Left kidney (tissue), 8 donors: ENCODE results near the gene PCYOX1L. TPM values are rescaled to one million over a fixed set of nuclear protein-coding genes. Genes with fewer than 3 reads are reported as not detected.

ENCODE experiments used
- DNase-seq: peaks from one replicate; pipeline ENCODE4 v3.0.0-alpha.2; 2013
- long read RNA-seq, 8 donors: transcript quantifications; one replicate each; lab custom pipeline, GENCODE V29; 2026
- polyA plus RNA-seq: library from polyadenylated mRNA; unstranded; fragments of 120-200 nt; gene quantifications from one replicate; pipeline ENCODE4 v1.2.1, GENCODE V29; 2013; ENCODE audit not compliant: insufficient read length

The PCYOX1L gene, protein sequence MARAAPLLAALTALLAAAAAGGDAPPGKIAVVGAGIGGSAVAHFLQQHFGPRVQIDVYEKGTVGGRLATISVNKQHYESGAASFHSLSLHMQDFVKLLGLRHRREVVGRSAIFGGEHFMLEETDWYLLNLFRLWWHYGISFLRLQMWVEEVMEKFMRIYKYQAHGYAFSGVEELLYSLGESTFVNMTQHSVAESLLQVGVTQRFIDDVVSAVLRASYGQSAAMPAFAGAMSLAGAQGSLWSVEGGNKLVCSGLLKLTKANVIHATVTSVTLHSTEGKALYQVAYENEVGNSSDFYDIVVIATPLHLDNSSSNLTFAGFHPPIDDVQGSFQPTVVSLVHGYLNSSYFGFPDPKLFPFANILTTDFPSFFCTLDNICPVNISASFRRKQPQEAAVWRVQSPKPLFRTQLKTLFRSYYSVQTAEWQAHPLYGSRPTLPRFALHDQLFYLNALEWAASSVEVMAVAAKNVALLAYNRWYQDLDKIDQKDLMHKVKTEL
- 19.2 TPM for polyA plus RNA-seq
- long read RNA-seq, donor 1, full-length matches to known transcripts = 9 of 9 reads
- long read RNA-seq, donor 1, partial matches to known transcripts = 0 of 9 reads
- long read RNA-seq, donor 1, other reads (novel, unspliced or antisense) = 0 of 9 reads
- long read RNA-seq, donor 2, full-length matches to known transcripts = 5 of 5 reads
- long read RNA-seq, donor 2, partial matches to known transcripts = 0 of 5 reads
- long read RNA-seq, donor 2, other reads (novel, unspliced or antisense) = 0 of 5 reads
- long read RNA-seq, donor 3, full-length matches to known transcripts = 7 of 12 reads
- long read RNA-seq, donor 3, partial matches to known transcripts = 5 of 12 reads
- long read RNA-seq, donor 3, other reads (novel, unspliced or antisense) = 0 of 12 reads
- long read RNA-seq, donor 4 = 0 reads
- long read RNA-seq, donor 5, full-length matches to known transcripts = 11 of 11 reads
- long read RNA-seq, donor 5, partial matches to known transcripts = 0 of 11 reads
- long read RNA-seq, donor 5, other reads (novel, unspliced or antisense) = 0 of 11 reads
- long read RNA-seq, donor 6, full-length matches to known transcripts = 9 of 17 reads
- long read RNA-seq, donor 6, partial matches to known transcripts = 8 of 17 reads
- long read RNA-seq, donor 6, other reads (novel, unspliced or antisense) = 0 of 17 reads
- long read RNA-seq, donor 7, full-length matches to known transcripts = 11 of 16 reads
- long read RNA-seq, donor 7, partial matches to known transcripts = 5 of 16 reads
- long read RNA-seq, donor 7, other reads (novel, unspliced or antisense) = 0 of 16 reads
- long read RNA-seq, donor 8, full-length matches to known transcripts = 2 of 2 reads
- long read RNA-seq, donor 8, partial matches to known transcripts = 0 of 2 reads
- long read RNA-seq, donor 8, other reads (novel, unspliced or antisense) = 0 of 2 reads

DNA sequence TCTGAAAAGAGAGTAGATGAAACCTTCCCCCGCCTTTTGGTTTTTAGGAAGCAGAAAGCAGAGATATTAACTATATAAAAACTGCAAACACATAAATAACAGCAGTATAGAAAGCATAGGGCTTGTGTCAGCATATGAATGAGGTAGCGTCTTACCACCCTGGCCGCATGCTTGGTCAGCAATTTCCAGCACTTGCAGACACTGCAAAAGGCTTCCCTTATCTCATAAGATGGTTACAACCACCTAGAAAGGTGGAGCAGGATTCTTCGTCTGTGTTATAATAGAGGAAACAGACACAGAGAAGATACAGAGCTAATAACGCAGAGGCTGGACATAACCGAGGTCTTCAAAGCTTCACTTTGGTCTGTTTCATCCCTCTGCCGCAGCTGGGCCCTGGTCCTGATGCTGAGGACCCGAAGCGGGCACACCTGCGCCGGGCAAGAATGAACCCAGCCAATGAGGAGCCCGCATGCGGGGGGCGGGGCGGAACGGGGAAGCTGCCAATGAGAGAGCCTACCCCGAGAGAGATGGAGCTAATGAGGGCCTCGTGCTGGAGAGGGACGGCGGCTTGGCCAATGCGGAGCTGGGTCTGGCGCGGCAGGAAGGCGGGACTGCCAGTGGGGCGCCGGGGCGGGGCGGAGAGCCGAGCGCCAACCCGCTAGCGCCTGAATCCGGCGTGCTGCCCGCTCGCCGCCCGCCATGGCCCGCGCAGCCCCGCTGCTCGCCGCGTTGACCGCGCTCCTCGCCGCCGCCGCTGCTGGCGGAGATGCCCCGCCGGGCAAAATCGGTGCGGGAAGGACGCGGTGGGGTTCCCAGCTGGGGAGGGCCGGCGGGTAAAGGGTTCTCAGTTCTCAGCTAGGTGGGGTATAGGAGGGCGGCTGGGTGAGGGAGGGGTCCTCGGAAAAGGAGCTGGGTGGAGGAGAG, at the start of gene PCYOX1L:
PCYOX1L (plus strand) TSS at position 677 of the 924 bp plus-strand sequence; CDS start at position 700, 23 bp downstream.
- DNase-seq = peak; percentile 86

DNA sequence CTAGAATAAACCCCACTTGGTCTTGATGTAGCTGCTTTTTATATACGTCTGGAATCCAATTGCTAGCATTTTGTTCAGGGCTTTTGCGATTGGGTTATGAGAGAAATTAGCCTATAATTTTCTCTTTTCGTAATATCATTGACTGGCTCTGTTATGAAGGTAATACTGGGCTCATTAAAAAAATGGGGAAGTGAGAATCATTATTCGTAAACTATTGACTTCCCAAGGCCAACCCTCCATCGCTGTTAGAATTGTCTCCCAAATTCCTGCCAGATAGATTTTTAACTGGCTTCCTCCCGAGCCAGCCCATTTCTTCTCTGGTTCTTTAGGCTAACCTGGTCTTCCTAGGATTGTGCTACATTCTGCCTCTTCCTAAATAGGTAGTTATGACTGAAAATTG, 48.5 kb upstream of the PCYOX1L start:
- DNase-seq = no peak

DNA sequence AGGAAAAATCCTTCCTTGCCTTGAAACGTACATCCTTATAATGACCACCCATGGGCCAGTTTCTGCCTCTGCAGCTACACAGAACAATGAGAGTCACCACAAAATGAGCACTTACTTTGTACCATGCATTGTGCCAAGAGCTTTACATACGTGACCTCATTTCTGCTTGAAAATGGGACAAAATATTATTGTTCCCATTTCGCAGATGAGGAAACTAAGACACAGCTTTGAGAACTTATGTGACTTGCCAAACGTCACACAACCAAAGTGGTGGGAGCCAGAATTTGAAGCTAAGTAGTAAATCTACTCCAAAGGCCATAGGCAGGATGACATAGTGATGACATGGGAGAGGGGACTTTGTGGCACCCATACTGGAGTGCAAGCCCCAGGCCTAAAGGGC, 47.4 kb upstream of the PCYOX1L start:
- no peak for DNase-seq

DNA sequence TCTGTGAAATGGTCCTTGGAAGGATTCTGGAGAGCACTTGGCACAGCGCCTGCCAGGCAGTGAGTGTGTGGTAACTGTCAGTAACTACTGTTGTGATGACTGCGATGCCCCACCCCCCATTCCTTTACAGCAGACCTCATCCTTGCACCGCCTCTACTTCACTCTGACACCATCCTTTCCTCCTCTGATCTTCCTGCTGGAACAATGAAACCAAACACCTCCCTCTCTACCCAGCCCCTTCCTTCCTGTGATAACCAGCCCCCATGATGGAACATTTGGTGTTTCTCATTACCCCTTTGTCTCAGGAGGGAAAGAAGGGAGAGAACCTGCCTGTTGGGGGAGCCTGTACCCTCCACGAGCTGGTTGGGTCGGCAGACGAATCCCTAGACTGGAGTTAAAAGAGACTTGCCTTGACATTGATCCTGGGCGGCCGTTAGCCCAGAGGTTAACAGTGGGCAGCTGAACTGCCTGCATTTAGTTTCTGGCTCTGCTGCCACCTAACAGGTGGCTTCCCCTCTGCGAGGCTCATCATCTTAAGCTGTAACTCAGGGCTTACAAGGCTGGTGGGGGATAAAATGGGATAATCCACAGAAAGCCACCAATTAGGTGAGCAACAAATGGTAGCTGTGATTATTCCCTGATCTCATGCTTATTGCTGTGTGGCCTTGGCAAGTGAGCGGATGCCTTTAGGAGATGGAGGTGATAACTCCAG, 46.7 kb upstream of the PCYOX1L start:
- DNase-seq = peak; percentile 65

DNA sequence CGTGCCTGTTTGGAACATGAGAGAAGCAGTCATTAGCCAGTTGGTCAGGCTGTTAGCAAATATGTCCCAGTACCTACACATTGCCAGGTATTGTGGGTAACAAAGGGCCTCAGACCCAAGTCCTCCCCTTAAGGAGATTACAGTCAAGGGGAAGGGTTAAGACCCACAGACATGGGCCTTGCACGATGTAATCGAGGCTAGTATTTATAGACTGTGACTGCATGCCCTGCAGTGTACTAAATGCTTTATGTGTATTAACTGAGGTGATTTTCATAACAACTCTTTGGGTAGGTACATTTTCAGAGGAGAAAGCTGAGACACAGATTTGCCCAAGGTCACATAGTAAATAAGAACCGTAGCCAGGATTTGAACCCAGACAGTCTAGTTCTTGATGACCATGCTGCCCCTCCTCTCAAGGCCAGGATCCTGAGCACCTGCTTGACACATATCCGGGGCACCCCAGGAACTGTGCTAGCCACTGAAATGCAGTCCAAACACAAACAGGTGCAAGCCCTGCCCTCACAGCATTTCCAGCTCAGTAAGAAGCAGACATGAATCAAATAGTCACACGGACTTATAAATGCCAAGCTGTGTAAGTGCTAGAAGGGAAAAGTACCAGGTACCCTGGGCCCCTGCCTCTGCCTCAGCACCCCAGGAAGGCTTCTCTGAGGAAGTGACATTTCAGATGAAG, 44.5 kb upstream of the PCYOX1L start:
- no peak for DNase-seq

DNA sequence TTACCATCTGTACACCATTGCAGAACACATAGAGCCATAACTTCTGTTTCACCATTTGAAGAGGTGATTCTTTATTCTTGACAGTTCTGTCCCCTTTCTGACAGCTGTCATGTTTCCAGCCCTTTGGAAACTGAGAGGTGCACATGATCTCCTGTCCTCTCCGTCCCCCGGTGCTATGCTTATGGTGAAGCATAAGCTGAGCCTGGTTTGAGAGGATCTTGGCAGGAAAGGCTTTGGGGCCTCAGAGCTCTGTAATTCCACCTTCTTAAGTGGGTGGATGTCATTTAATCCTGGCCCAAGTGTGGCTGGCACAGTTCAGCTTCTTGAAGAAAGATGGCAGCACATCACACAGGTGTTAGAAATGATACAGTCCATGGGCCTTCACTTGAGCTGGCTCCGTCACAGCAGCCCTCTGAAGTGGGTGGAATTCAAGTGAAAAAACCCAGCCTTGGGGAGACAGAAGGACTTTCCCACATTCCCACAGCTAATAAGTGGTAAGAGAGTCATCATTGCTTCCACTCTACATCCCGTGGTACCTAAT, 43.2 kb upstream of the PCYOX1L start:
- DNase-seq = no peak

DNA sequence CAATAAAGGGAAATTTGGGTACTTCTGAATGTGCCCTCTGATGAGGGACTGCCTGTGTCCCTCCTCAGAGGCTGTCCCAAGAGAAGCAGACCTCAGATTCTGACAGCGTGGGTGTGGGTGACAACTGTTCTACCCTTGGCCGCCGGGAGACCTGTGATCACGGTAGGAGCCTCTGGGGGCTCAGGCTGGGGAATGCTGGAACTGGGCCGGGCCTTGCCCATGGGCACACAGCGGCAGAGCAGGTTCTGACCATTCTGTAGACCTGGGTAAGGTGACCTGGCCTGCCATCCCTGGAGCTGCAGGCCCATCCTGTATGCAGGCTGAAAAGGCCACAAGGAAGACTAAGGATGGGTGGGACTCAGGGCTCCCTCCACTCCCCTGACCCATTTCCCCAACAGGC, 42.1 kb upstream of the PCYOX1L start:
- DNase-seq = no peak

DNA sequence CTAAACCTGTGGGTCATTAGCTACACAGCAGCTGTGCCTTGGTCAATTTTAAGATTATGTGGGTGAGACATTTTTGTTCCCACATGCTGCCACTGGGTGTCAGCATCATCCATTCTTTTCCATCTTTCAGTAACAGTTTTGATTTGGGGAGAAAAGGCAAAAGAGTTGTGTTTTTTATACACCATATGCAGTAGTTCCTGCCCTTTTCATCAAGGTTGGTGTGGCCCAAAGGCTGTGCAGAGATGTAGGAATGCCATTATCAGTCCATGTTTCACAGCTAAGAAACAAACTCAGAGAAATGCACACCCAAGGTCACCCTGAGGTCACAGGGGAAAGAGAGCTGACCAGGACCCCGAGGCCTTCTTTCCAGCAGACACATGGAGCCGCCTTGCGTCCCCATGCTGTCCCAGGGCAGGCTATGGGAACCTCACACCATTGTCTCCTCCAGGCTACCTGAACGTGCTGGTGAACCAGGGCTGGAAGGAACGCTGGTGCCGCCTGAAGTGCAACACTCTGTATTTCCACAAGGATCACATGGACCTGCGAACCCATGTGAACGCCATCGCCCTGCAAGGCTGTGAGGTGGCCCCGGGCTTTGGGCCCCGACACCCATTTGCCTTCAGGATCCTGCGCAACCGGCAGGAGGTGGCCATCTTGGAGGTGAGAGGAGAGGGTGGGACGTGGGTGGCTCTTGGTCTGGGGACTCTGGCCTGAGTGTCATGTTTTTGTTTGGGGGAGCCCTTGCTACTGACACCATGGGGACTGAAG, 40.4 kb upstream of the PCYOX1L start:
- DNase-seq = peak; percentile 60

DNA sequence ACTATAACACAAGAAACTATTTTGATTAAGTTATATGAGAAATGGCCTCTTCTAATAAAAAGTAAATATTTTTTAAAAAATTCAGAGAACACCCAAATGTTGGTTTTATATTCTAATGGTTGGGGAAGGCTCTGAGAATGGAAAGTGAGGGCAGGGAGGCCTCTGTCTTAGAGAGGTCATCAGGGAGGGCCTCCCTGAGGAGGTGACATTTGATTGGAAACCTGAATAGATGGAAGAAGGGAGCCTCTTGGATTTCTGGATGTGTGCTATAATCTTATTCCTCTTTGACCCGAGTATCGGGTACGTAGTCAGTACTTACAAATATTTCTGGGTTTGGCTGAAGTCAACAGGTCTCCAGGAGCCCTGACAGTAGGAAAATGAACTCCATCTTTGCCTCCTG, 38.7 kb upstream of the PCYOX1L start:
- no peak for DNase-seq

DNA sequence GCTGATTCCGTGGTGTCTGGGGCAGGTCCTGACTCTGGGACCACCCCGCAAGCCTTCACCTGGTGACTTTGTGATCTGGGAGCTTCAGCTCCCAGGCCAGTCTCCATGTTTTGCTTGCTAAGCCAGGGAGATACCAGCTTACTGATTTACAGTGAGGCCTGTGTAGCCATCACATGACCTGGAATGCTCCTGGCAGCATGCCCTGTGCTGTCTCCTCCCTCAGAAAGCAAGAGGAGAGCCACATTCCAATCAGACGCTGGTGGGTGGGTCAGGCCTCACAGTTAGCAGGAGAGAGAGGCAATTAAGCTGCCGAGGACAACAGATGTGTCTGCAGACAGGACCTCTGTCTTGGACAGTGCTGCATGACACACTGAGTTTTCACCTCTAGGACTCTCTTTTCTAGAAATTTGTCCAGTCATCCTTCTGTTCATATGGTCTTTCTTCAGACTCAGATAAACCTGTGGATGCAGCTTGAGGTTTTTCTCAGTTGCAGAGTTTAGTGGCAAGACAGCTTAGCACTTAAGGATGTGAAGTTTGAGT, 37.0 kb upstream of the PCYOX1L start:
- DNase-seq = peak; percentile 91

DNA sequence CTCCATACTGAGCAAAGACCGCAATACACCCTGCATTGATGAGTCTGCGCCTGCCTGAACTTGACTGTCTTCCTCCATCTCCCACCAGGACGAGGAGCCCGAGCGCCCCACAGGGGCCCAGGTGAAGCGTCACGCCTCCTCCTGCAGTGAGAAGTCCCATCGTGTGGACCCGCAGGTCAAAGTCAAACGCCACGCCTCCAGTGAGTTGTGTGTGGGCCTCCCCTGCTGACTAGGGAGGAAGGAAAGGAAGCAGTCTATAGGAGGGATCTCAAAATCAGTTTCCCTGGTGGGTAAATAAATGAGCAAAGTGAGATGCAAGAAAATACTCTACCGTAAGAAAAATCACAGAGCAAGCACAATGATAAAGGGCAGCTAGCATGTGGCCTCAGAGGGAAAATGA, 35.3 kb upstream of the PCYOX1L start:
- no peak for DNase-seq

DNA sequence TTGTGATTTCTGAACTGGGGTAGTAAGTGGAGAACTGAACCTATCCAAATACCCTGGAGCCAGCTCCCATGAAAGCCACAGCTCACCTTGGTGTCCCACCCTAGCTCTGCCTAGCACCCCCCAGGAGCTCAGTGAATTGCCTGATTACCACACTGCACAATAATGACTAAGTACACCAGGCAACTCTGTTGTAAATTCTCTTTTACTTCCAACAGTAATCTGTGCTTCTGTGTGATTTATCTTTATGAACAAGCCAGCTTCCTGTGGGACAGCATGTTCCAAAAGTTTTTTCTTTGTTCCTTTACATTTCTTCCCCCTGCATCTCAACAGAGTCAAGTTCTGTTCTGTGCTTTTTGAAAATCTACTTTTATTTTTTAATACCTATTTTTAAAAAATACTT, 34.6 kb upstream of the PCYOX1L start:
- DNase-seq = no peak

DNA sequence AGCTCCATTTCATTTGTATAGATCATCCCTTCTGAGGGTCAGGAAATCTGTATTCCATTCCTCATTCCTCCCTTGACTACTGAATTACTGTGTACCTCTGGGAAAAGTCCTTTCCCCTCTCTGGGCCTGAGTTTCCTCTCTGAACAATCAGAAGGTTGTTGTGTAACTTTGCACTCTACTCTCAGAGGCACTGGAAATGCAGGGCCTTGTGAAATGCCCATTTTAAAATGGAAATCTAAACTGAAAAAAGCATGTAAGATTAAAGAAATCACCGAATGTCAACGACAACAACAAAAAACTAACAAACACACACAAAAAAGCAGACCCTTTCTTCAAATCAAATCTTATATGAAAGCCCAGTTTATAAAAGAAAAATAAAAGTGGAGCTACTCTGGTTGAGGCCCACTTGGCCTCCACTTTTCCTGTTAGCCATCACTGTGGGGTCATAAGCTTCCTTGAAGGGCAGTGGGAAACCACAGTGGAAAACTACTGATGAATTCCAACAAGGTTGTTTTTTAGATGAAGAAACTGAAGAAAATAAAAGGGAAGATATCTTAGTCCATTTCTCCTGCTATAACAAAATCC, 34.1 kb upstream of the PCYOX1L start:
- no peak for DNase-seq

DNA sequence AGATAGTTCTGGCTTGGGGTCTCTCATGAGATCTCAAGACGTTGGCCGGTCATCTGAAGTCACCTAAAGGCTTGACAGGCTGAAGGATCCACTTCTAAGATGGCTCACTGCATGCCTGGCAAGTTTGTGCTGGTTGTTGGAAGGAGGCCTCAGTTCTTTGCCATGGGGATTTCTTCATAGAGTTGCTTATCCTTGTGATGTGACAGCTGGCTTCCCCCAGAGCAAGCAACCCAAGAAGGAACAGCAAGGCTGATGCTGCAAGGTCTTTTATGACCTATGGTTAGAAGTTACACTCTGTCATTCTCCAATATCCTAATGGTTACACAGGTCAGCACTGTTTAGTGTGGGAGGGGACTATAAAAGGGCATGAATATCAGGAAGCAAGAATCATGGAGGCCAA, 33.2 kb upstream of the PCYOX1L start:
- DNase-seq = no peak

DNA sequence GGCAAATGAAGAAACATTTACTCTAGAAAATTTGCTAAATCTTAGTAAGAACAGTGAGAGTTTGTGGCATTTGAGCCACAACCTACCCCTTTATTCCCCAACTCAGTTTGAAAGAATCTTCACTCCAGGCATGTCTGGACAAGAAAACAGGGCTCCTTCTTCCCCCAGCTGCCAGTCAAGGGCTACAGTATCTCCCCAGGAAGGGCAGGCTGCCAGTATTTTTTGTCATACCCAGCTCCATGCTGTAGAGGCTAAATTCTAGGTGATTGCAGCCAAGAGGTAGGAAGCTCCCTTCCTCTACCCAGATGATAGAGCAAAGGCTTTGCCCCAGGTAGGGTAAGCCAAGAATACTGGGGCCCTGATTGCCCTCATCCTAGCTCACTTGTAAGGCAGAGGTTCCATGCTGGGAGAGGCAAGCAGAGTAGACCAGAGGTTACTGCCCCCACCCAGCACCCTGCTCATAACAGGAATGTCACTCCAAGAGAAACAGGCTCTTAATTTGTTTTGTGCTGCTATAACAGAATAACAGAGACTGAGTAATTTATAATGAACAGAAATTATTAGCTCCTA, 32.6 kb upstream of the PCYOX1L start:
- DNase-seq = no peak

DNA sequence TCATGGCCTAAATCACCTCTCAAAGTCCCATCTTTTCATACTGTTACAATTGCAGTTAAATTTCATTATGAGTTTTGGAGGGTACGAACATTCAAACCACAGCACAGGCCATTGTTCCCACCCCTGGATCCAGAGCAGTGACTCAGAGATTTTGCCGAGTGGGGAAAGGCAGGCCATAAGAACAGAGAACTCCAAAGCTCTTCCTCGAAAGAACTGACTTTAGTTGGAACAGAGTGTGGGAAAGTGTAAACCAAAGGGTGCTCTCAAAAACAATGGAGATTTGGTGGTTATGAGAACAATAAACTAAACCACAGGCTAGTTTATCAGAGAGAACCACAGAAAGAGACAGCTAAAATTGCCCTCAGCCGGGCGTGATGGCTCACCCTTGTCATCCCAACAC, 32.0 kb upstream of the PCYOX1L start:
- no peak for DNase-seq

DNA sequence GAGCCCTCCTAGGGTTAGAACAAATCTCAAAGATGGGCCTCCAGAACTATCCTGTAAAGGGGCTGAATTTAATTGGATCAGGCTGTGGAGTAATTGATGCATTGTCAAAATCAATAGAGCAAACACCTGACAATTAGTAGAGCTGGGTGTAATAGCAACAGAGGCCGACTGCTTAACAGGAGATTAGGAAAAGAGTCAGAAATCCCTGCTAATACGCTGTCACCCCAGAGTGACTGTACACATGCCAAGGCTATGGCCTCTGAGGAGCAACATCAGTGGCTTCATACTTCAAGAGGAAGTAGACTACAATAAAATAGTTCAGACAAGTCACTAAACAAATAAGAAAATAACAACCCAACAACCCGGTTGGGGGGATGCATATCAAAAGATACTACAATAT, 31.2 kb upstream of the PCYOX1L start:
- no peak for DNase-seq
